Regular cardiac myocyte (primary cell): Measurements from ENCODE around the gene PYDC1. TPM values are rescaled to one million over a fixed set of nuclear protein-coding genes. Genes with fewer than 3 reads are reported as not detected.

Experiments
- total RNA-seq: library from RNA; depleted of rRNA; stranded (reverse); fragments of >200 nt; gene quantifications from 2 replicates; pipeline ENCODE4 v1.2.3, GENCODE V29; 2014

The PYDC1 gene
- total RNA-seq = not detected in 2 replicates

DNA sequence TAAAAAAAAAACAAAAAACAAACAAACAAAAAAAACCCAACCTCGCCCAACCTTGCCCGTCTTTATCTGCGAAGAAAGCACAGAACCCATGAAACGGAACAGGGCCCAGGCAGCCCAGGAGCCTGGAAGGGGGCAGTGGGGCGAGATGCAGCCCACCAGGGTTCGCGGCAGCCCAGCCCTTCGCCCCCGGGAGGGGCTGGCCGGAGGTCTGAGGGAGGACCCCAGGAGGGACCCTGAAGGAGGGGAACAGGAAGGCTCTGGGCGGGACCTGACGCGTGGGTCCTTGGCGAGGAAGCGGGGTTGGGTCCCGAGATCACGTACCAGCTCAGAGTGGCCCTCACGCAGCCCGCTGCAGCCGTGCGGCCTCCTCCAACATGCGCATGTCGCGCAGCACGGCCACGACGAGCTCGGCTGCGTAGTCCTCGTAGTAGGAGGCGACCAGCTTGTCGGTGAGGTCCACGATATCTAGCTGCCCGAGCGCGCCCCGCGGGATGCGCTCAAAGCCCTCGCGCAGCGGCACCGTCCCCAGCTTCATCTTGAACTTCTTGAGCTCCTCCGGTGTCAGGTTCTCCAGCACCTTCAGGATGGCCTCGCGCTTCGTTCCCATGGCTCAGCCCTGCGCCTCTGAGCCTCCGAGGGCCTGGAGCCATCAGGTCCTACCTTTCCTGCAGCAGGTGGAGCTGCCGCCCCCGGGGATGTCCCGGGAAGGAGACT, at the start of gene PYDC1:
PYDC1 (minus strand) TSS at position 714 of the 714 bp plus-strand sequence; CDS start at position 607, 107 bp downstream.

DNA sequence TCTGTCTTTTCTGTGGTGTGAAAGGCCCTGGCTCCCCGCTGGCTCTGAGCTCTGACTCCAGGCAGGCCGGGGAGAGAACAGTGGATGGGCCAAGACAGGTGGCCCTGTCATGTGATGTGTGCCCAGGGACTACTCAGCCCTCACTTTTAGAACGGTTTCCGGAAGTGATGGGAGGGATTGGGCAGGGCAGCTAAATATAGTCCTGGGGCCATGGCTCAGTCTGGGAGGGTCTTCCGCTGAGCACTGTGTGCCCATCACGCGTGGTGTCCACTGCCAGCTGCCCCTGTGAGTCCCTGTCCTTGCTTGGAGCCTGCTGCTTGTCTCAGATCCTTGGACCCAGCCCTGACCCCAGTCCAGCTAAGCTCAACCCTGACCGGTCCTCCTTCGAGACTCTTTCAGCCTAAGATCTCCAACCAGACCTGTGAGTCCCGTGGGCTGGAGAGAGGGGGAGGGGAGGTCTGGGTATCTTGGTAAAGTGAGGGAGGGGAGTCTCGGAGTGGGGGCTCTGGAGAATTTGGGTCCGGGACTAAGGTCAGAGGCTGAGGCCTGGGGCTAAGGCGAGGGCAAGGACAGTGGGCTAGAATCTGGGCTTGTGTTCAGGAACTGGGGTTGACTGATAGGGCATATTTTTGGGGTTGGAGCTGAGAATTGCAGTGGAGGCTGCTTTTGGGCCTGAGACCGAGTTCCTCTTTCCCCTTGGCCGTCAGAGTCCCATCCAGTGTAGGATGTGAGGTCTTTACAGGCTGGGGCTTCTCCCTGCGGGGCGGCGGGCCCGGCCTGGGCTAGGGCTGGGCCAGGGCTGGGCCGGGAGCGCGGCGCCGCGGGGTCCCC, 2.8 kb downstream of the PYDC1 start, which contains the start of gene TRIM72:
TRIM72 (plus strand) TSS at position 243 of the 831 bp plus-strand sequence. CDS start 620 bp downstream, outside the sequence.

DNA sequence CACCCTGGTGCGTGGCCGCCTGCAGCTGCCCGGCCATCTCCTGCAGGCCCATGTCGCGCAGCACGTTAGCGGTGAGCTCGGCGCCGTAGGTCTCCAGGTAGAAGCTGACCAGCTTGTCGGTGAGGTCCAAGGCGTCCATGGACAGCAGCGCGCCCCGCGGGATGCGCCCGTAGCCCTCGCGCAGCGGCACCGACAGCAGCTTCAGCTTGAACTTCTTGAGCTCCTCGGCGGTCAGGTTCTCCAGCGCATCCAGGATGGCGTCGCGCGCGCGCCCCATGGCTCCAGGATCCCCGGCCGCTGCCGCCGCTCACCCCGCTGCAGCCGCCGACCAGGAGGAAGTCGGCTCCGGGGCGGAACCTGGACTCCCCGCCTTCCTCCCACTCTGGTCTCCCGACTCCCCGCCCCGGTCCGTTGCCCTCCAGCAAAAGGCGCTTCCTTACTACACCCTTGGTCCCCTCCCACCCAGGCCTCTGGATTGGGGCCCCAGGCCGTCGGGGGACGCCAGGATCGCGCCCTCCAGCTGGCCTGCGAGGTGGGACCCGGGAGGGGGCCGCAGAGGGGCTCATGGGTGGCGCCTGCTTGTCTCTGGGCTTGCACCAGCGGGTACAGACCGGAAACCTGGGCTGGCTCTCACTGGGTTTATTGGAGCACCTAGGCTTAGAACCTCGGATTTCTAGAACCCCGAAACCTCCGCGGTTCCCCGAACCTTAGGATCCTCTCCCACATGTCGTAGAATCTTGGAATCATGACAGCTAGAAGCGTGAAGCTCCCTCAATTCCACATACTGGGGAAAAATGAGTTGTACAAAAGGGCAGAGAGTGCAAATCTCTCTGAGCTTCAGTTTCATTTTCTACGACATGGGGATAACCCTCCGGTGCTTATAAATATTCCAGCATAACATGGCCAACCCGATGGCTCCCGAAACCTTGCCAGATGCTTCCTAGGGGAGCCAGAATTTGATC, 14.2 kb downstream of the PYDC1 start, which contains the start of gene PYCARD:
PYCARD (minus strand) TSS at position 347 of the 962 bp plus-strand sequence; CDS start at position 277, 70 bp downstream.

DNA sequence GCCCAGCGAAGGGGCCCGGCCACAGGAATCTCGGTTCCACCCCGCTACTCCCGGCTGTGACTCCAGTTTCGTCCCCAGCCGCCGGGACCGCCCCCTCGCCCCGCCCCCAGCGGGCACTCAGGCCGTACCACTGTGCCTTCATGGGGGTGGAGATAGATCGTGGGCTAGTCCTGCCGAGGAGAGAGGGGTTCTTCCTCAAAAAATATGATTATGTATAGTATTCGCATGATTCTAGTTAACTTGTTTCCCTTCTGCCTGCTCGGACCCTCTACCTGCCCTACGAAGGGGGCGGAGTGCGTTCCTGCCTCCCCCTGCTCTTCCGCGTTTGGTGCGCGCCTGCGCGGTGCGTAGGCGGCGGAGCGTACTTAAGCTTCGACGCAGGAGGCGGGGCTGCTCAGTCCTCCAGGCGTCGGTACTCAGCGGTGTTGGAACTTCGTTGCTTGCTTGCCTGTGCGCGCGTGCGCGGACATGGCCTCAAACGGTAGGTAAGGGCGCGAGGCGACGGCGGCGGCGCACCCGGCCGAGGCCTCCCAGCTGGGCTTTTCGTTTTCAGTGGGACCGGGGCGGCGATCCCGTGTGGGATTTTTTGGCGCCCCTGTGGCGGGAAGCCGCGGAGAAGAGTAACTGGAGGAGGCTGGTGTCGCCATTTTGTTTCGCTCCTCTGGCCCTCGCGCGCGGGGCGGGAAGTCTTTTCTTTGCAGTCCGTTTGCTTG, 37.0 kb downstream of the PYDC1 start, which contains the start of gene FUS:
FUS (plus strand) TSS at position 393 of the 713 bp plus-strand sequence; CDS start at position 469, 76 bp downstream.

Other genes starting within 250 kb of the PYDC1 start
- gene HSD3B7, start 231.9 kb downstream of the PYDC1 start, total RNA-seq = 12.8 and 17.5 TPM in 2 replicates
- gene STX1B, start 206.5 kb downstream of the PYDC1 start, total RNA-seq = 0.19 and 0.28 TPM in 2 replicates
- gene STX4, start 183.6 kb downstream of the PYDC1 start, total RNA-seq = 17.8 and 19.6 TPM in 2 replicates
- 6.2 and 10.9 TPM in 2 replicates for gene ZNF668, start 142.9 kb downstream of the PYDC1 start, total RNA-seq
- gene ZNF646, start 142.7 kb downstream of the PYDC1 start, total RNA-seq = 12.7 and 14.6 TPM in 2 replicates
- gene PRSS53, start 128.2 kb downstream of the PYDC1 start, total RNA-seq = 1.9 and 5.4 TPM in 2 replicates
- 134 and 306 TPM in 2 replicates for gene VKORC1, start 122.3 kb downstream of the PYDC1 start, total RNA-seq
- gene BCKDK, start 108.7 kb downstream of the PYDC1 start, total RNA-seq = 18.0 and 24.2 TPM in 2 replicates
- gene KAT8, start 99.5 kb downstream of the PYDC1 start, total RNA-seq = 29.7 and 35.2 TPM in 2 replicates
- gene PRSS8, start 81.4 kb downstream of the PYDC1 start, total RNA-seq = not detected in 2 replicates
- 0.38 and 0.85 TPM in 2 replicates for gene PRSS36, start 67.1 kb downstream of the PYDC1 start, total RNA-seq
- gene FUS, start 37.0 kb downstream of the PYDC1 start, total RNA-seq = 37.8 and 90.7 TPM in 2 replicates
- gene PYCARD, start 14.4 kb downstream of the PYDC1 start, total RNA-seq = 26.2 and 40.5 TPM in 2 replicates
- gene TRIM72, start 3.0 kb downstream of the PYDC1 start, total RNA-seq = under 0.01 TPM in 1 of 2 replicates, not detected in the other
- gene ITGAM, start 42.8 kb upstream of the PYDC1 start, total RNA-seq = under 0.01 TPM in 1 of 2 replicates, not detected in the other
- under 0.01 and 0.28 TPM in 2 replicates for gene ITGAX, start 138.0 kb upstream of the PYDC1 start, total RNA-seq
- gene ITGAD, start 176.2 kb upstream of the PYDC1 start, total RNA-seq = not detected in 2 replicates
- not detected in 2 replicates for gene COX6A2, start 211.2 kb upstream of the PYDC1 start, total RNA-seq
- gene ZNF843, start 225.7 kb upstream of the PYDC1 start, total RNA-seq = 0.38 and 0.56 TPM in 2 replicates
- 5.1 and 8.4 TPM in 2 replicates for gene ARMC5, start 242.4 kb upstream of the PYDC1 start, total RNA-seq